ENCODE data around the gene NFIX. TPM values are rescaled to one million over a fixed set of nuclear protein-coding genes. Genes with fewer than 3 reads are reported as not detected.

NFIX gene
- total and polyA plus RNA-seq, 9 of the 15 experiments (the other 6 are each of a cell fraction or from before 2014, with no cell fraction given): 0.28 to 26.8 (median 5.4) TPM

- no peak for TF ChIP-seq HMBOX1 (IDR thresholded peaks at IDR 0.05)
- TF ChIP-seq NCOR1 (IDR thresholded peaks at IDR 0.05): no peak
- no peak for TF ChIP-seq MTF1 (CRISPR knock-in tag; IDR thresholded peaks at IDR 0.05; ENCODE audit: borderline replicate concordance)
- TF ChIP-seq ELF4 (CRISPR knock-in tag; IDR thresholded peaks at IDR 0.05): no peak
- no peak for TF ChIP-seq ZFP91 (CRISPR knock-in tag; IDR thresholded peaks at IDR 0.05)
- TF ChIP-seq ZNF586 (CRISPR knock-in tag; conservative IDR thresholded peaks at IDR 0.05): no peak
- TF ChIP-seq IFI16 (CRISPR knock-in tag; IDR thresholded peaks at IDR 0.05): no peak
- no peak for TF ChIP-seq ZNF280B (CRISPR knock-in tag; IDR thresholded peaks at IDR 0.05)
- no peak for TF ChIP-seq MBD2 (IDR thresholded peaks at IDR 0.05; ENCODE audit: borderline replicate concordance, low read depth)
- no peak for TF ChIP-seq CBX5 (IDR thresholded peaks at IDR 0.05; ENCODE audit: borderline replicate concordance, low read depth)
- no peak for TF ChIP-seq ZNF830 (CRISPR knock-in tag; IDR thresholded peaks at IDR 0.05)
- TF ChIP-seq MLX (CRISPR knock-in tag; conservative IDR thresholded peaks at IDR 0.05): no peak
- TF ChIP-seq SPI1 (IDR thresholded peaks at IDR 0.05; ENCODE audit: borderline replicate concordance, low read depth, low read length): no peak
- TF ChIP-seq ZNF511 (CRISPR knock-in tag; IDR thresholded peaks at IDR 0.05): no peak
- TF ChIP-seq GABPA (tag; conservative IDR thresholded peaks at IDR 0.05; ENCODE audit: low read depth): no peak
- no peak for TF ChIP-seq POLR2H (tag; IDR thresholded peaks at IDR 0.05; ENCODE audit: low read depth)
- TF ChIP-seq POLR2AphosphoS2 (IDR thresholded peaks at IDR 0.05; ENCODE audit: low read length): no peak
- TF ChIP-seq TAL1 (IDR thresholded peaks at IDR 0.05): no peak
- TF ChIP-seq RFX5 (IDR thresholded peaks at IDR 0.05; ENCODE audit: low read depth, low read length): no peak
- TF ChIP-seq ETV6 (IDR thresholded peaks at IDR 0.05; ENCODE audit: borderline replicate concordance in 1 of 2, low read depth in 2 of 2, low read length in 1 of 2): no peak
- TF ChIP-seq ETV6 (CRISPR knock-in tag; IDR thresholded peaks at IDR 0.05; ENCODE audit: borderline replicate concordance): no peak
Measured at GRCh38 chr19:13012690-13013608, 17.7 kb downstream of the NFIX start (continued).
